SH-SY5Y (cell line): ENCODE data around the gene NFAT5.

ENCODE experiments used
- GATA2 ChIP-seq: IDR thresholded peaks from 2 replicates; pipeline ENCODE4 v1.6.1; 2011; ENCODE audit warnings: mild to moderate bottlenecking, low read depth, low read length
- GATA3 ChIP-seq: IDR thresholded peaks from 2 replicates; pipeline ENCODE4 v1.6.1; 2011; ENCODE audit warnings: low read depth, mild to moderate bottlenecking, low read length, moderate library complexity

- no peak for TF ChIP-seq GATA2
- TF ChIP-seq GATA3 = no peak
Measured at GRCh38 chr16:69542974-69543373, 22.8 kb upstream of the NFAT5 start.
